GM23338 (cell line): Measurements from ENCODE around the gene RHOG.

Experiments
- CREB1 ChIP-seq: fragments of 250-450 bp; sonication (Bioruptor Pico); IDR thresholded peaks from 2 replicates; pipeline ENCODE4 v1.5.0; 2020; ENCODE audit warnings: low read depth, mild to moderate bottlenecking, moderate library complexity
- CTCF ChIP-seq, 2 experiments: fragments of 200-600 bp in 1 of 2; sonication (generic) in 1 of 2; conservative IDR thresholded peaks; 2 replicates each; pipeline versions ENCODE4 v1.5.1 to v1.6.1; 2016 to 2017; ENCODE audit warnings: antibody characterized with exemption in 2 of 2, low read depth in 2 of 2, mild to moderate bottlenecking in 2 of 2, moderate library complexity in 1 of 2
- EZH2 ChIP-seq: fragments of 200-600 bp; sonication (generic); IDR thresholded peaks from one replicate; pipeline ENCODE4 v1.8.0; 2017; ENCODE audit warnings: antibody characterized with exemption, mild to moderate bottlenecking, low read depth; ENCODE audit not compliant: unreplicated experiment
- EZH2phosphoT487 ChIP-seq: fragments of 200-600 bp; sonication (generic); IDR thresholded peaks from one replicate; pipeline ENCODE4 v1.8.1; 2018; ENCODE audit warnings: antibody characterized with exemption; ENCODE audit not compliant: unreplicated experiment
- JUNB ChIP-seq: IDR thresholded peaks from one replicate; pipeline ENCODE4 v1.6.1; 2016; ENCODE audit warnings: antibody characterized with exemption; ENCODE audit not compliant: unreplicated experiment
- POLR2AphosphoS5 ChIP-seq: IDR thresholded peaks from 2 replicates; pipeline ENCODE4 v1.6.1; 2016; ENCODE audit warnings: antibody characterized with exemption, low read depth
- TF ChIP-seq, protein P1 (sequence below): IDR thresholded peaks from one replicate; pipeline ENCODE4 v1.6.1; 2018; ENCODE audit warnings: antibody characterized with exemption; ENCODE audit not compliant: unreplicated experiment
- TF ChIP-seq, protein P2 (sequence below): IDR thresholded peaks from 2 replicates; pipeline ENCODE4 v1.6.1; 2016; ENCODE audit warnings: antibody characterized with exemption

GRCh38 chr11:3859373-3859881 is 18.7 kb upstream of the RHOG start:
- TF ChIP-seq EZH2 (no peak), CTCF (conservative IDR thresholded peaks at IDR 0.05; ENCODE audit: low read depth in 2 of 2) (no peak), POLR2AphosphoS5 (no peak), CREB1 (CRISPR knock-in tag) (no peak), EZH2phosphoT487 (no peak), JUNB (no peak)
- TF ChIP-seq, protein P1, sequence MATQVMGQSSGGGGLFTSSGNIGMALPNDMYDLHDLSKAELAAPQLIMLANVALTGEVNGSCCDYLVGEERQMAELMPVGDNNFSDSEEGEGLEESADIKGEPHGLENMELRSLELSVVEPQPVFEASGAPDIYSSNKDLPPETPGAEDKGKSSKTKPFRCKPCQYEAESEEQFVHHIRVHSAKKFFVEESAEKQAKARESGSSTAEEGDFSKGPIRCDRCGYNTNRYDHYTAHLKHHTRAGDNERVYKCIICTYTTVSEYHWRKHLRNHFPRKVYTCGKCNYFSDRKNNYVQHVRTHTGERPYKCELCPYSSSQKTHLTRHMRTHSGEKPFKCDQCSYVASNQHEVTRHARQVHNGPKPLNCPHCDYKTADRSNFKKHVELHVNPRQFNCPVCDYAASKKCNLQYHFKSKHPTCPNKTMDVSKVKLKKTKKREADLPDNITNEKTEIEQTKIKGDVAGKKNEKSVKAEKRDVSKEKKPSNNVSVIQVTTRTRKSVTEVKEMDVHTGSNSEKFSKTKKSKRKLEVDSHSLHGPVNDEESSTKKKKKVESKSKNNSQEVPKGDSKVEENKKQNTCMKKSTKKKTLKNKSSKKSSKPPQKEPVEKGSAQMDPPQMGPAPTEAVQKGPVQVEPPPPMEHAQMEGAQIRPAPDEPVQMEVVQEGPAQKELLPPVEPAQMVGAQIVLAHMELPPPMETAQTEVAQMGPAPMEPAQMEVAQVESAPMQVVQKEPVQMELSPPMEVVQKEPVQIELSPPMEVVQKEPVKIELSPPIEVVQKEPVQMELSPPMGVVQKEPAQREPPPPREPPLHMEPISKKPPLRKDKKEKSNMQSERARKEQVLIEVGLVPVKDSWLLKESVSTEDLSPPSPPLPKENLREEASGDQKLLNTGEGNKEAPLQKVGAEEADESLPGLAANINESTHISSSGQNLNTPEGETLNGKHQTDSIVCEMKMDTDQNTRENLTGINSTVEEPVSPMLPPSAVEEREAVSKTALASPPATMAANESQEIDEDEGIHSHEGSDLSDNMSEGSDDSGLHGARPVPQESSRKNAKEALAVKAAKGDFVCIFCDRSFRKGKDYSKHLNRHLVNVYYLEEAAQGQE, result no peak
- TF ChIP-seq, protein P2, sequence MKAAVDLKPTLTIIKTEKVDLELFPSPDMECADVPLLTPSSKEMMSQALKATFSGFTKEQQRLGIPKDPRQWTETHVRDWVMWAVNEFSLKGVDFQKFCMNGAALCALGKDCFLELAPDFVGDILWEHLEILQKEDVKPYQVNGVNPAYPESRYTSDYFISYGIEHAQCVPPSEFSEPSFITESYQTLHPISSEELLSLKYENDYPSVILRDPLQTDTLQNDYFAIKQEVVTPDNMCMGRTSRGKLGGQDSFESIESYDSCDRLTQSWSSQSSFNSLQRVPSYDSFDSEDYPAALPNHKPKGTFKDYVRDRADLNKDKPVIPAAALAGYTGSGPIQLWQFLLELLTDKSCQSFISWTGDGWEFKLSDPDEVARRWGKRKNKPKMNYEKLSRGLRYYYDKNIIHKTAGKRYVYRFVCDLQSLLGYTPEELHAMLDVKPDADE, result no peak
